T follicular helper cell (primary cell): Measurements from ENCODE around the gene AQP12B.

Experiments used
- DNase-seq: peaks from one replicate; pipeline ENCODE4 v3.0.0-alpha.2; 2020; ENCODE audit warnings: low read depth

The AQP12B gene

DNA sequence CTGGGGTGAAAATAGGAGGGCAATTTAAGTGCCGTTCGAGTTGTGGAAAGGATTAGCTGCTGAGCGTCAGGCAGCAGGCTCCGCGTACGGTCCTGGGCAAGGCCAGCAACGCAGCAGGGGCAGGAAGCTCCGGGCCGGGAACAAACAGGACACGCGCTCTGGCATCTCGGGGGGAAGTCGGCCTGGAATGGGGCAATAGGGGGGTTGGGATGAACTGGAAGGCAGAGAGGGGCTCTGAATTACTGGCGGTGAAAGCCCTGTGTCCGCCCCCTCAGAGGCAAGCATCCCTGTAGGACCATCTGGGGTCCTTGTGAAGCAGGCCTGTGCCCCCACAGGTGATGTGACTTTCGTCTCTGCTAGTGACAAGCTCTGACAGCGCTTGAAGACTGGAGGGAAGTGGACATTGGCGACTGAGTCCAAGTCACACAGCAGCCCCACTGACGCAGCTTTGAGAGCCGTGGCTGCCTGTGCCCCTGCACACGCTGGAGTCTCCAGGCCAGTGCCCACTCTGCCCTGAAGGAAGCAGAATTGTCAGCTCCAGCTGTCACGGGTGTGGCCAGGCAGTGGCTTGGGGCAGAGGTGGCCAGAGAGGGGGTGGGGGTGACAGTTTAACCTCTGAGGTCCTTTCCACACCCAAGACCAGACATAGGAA is 35.1 kb downstream of the AQP12B start:
- no peak for DNase-seq

DNA sequence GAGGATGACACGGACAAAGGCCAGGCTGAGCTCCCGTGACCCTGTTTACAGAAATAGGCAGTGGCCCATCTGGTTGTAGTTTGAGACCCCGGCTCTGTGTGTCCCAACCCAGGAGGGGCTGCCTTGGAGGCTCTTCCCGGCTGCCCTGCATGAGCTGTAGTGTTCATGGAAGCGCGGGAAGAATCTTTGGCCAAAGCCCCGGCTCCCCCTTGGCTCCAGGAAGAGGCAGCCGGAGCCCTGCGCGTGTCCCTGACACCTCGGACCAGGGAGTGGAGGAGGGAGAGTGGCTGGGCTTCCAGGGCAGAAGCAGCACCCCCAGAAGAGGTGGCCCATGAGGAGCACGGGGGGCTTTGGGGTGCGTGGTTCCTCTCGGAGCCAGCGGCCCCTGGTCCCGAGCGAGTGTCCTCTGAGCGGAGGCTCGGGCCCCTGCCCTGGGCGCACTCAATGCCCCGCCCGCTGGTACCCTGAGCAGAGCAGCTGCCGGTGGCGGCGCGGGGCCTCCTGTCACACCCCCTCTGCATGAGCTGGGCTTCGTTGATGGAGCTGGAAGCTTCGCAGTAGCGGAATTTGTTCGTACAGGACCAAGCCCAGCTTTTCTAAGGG is 35.7 kb downstream of the AQP12B start:
- DNase-seq: no peak

DNA sequence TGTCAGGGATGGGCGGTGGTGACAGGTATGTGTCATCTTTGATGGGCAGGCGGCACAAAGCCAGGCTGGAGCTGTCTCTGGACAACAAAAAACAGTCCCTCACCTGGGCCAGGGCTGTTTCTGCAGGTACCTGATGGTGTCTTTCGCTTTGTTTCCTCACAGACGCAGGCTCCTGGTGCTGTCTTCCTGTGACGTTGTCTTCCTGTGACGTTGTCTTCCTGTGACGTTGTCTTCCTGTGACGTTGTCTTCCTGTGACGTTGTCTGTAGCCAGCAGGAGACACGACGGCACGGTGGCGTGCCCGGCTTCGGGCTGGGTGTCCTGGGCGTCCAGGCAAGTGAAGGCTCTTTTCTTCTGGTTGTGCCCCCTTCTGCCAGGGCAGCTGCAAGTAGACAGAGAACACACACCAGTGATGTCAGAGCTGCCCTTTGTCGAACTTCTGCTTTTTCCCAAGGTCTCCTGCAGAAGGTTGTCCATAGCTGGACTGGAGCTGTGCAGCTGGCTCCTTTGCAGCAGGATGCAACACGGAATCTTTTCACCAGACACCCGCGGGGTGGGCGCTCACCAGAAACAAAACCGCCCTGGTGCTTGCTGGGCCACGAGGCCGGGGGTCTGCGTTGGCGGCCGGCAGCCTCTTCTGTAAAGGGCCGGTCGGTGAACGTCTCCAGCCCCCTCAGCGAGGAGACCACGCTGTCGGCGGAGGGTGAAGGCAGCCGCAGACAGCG is 36.3 kb downstream of the AQP12B start:
- DNase-seq: peak; percentile 18

DNA sequence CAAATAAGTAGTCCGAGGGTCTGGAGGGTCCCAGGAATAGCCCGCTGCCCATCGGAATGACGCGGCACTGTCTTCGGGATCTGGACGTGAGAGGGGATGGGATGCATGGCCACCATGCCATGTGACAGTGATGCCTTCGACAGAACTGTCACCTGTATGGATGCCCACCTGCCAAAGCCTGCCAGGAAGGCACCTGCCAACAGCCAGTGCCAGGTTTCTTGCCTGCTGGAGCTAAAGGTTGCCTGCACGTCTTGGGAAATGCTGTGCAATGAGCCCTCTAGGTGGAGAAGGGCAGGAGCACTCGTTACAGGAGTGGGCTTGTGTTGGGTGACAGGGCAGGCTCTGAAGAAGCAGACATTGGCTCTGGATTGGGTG is 36.9 kb downstream of the AQP12B start:
- DNase-seq: no peak

DNA sequence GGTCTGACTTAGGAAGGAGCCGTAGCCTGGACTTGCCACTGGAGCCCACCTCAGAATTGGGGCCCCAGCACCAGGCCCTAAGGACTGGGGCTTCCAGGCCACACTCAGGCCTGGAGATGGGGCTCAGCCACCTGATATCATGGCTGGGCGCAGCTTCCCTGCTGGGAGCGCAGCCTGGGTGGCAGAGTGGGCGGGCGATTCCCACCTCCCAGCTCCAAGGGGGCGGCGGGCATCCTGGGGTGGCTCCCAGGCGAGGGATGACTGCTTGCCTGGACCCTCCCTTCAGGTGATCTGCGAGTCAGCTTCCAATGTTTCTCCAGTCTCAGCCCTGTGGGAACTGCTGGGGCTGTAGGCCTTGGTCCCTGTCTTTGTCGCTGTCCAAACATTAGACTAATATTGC is 37.3 kb downstream of the AQP12B start:
- no peak for DNase-seq

- DNase-seq: no peak
These were observed 37.8 kb downstream of the AQP12B start for GRCh38 chr2:240644859-240645301.

GRCh38 chr2:240644171-240644651 is 38.5 kb downstream of the AQP12B start:
- DNase-seq: no peak

DNA sequence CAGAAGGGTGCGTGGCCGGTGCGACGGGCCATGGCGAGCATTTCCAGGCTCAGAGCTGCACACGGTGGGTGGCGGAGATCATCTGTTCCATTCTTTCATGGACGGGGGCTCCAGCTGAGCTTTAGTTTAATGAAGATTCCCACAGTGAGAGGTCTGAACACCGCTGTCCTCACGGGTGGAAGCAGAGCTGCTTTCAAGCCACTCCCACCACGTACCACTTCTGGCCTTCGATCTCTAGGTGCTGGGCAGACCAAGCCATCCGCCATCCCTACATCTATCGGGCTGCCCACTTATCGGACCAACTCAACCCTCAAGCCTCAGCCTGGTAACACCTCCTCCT is 38.9 kb downstream of the AQP12B start:
- DNase-seq: no peak

GRCh38 chr2:240643093-240643810 is 39.4 kb downstream of the AQP12B start:
- no peak for DNase-seq

GRCh38 chr2:240642806-240643092 is 39.9 kb downstream of the AQP12B start:
- DNase-seq: no peak

DNA sequence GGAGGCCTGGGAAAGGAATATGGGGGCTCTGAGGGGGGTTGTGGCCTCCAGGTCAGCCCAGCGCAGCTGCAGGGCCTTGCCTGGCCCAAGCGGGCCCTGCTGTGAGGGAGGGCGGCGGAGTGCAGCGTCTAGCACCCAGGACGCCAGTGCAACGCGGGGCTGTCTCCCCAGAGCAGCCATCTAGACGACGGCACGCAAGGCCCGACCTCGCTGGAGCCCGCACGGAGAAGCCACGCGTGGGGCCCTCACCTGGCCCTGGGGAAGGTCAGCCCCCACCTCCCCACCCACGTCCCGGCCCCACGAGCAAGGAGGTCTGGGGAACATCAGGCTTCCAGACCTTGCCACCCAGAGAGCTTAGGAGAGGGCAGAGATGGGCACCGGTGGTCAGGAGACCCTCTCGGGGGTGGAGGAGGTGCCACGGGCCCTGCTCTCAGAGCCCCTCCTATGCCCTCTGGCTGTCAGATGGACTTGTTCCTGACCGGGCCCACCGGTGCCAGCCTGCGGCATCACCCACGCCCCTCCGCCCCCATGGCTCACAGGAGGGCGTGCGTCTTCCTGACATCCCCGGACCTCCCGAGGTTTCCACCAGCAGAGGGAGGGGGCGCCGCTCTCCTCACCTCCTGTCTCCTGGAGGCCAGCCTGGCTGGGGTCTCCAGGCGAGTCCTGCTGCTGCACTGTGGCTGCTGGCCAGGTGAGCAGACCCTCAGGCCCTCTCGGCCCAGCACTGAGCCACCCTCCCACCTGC is 40.5 kb downstream of the AQP12B start:
- DNase-seq: no peak

- no peak for DNase-seq
These were observed 41.7 kb downstream of the AQP12B start for GRCh38 chr2:240640939-240641338.

DNA sequence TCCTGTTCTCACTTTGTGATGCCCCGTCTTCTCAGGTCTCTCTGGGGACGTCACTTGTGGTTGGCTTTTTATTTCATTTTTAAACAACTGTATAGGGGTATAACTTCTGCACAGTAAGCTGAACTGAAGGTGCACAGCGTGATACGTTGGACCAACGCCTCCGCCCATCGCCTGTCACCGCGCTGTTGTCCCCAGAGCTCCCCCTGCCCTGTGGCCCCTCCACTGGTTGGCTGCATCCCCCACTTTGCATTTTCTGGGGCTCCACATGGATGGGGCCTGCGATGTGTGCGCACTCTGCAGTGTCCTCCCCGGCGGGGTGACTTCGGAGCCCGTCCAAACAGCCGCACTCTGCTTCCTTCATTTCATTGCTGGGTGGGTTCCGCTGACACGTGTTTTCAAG is 43.1 kb downstream of the AQP12B start:
- DNase-seq: no peak

GRCh38 chr2:240638512-240639160 is 44.0 kb downstream of the AQP12B start:
- DNase-seq: no peak

DNA sequence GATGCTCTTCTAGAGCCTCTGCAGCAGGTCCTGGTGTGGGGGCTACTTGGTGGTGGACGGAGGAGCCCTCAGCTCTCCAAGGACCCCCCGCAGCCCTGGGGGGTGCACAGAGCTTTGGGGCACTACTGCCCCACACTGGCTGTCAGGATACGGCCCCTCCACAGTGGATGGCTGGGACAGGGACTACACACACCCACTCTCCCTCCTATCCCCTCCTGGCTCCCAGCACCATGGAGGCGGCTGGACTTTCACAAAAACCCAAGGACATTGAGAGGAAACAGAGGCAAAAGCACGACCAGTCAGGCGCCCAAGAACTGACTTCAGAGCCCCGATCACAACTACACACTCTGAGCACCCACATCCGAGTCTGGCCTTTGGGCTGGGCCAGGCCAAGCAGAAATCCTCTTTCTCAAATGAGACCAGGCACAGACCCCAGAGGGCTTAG is 44.8 kb downstream of the AQP12B start:
- DNase-seq: no peak

- DNase-seq: no peak
These were observed 45.4 kb downstream of the AQP12B start for GRCh38 chr2:240637116-240637900.

DNA sequence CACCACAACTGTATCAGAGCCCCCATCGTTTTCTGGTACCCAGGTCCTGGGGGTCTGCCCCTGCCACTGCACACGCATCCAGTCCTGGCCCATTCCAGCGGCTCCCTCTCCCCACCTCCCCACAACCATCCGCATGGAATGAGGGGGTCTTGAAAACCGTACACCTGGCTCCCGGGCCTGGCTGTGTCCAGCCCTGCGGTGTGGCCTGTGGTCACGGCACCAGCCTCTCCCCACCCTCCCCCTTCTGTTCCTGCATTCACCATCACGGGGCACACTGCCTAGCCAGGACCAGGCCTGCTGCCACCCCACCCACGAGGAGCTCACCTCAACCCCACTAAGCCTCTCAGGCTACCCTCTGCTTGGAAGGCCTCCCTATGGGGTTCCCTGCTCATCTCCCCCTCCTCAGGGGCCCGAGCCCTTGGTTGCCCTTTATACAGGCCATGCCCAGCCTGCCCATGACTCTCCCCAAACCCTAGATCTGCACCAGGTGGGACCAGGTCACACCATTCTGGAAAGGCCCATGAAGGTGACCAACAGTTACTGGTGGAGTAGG is 46.0 kb downstream of the AQP12B start:
- no peak for DNase-seq

DNA sequence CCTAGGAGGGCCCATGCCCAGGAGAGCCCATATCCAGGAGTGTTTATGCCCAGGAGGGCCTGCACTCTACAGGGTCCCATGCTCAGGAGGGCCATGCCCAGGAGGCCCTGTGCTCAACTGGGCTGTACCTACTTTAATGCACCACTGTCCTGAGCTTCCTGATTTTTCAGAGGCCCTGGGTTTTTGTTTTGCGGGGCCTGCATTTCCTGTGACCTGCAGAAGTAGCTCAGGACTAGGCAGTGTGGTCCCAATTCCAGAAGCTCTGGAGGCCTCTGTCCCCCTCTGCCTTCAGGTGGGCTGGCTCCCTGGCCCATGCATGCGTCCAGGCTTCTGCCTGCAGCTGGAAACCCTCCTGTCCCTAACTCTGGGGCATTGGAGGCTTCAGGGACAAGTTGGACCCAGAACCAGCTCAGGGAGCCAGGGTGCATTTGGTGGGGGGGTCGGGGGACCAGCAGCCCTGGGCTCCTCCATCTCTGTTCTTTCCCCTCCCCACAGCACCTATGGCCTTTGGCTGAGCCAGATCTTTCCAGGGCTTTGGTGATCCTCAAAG is 46.6 kb downstream of the AQP12B start:
- no peak for DNase-seq

DNA sequence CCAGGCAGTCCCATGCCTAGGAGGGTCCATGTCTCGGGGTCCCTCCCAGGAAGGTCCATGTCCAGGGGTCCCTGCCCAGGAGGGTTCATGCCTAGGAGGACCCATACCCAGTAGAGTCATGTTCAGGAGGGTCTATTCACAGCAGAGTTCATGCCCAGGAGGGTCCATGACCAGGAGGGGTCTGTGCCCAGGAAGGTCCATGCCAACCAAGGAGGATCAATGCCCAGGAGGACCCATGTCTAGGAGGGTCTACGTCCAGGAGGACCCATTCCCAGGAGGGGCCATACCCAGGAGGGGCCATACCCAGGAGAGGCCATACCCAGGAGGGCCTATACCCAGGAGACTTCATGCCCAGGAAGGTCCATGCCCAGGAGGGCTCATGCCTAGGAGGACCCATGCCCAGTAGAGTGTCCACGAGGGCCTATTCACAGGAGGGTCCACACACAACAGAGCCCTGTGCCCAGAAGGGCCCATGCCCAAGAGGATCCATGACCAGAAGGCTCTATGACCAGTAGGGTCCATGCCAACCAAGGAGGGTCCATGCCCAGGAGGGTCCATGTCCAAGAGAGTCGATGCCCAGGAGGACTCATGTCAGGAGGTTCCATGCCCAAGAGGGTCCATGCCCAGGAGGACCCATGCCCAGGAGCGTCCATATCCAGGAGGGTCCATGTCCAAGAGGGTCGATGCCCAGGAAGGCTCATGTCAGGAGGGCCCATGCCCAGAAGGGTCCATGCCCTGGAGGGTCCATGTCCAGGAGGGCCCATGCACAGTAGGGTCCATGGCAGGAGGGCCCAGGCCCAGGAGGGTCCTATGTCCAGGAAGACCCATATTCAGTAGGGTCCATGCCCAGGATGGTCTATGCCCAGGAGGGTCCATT is 47.3 kb downstream of the AQP12B start:
- DNase-seq: no peak
